T follicular helper cell (primary cell): ENCODE measurements around the gene NCBP1.
"Not testable (repeated sequence)": the region's sequence is repeated elsewhere in the genome, so short reads cannot be mapped to it uniquely, and the experiment has no call there.

ENCODE experiments used
- DNase-seq: peaks from one replicate; pipeline ENCODE4 v3.0.0-alpha.2; 2020; ENCODE audit warnings: low read depth

Gene NCBP1

GRCh38 chr9:97673922-97674321 lies 40.3 kb downstream of the NCBP1 start:
- DNase-seq = no peak

- DNase-seq = no peak
These were observed 42.0 kb downstream of the NCBP1 start for GRCh38 chr9:97675655-97676054.

- DNase-seq = no peak
These were observed 48.6 kb downstream of the NCBP1 start for GRCh38 chr9:97682242-97682641.

GRCh38 chr9:97688654-97689053 lies 55.0 kb downstream of the NCBP1 start:
- DNase-seq = no peak

DNA sequence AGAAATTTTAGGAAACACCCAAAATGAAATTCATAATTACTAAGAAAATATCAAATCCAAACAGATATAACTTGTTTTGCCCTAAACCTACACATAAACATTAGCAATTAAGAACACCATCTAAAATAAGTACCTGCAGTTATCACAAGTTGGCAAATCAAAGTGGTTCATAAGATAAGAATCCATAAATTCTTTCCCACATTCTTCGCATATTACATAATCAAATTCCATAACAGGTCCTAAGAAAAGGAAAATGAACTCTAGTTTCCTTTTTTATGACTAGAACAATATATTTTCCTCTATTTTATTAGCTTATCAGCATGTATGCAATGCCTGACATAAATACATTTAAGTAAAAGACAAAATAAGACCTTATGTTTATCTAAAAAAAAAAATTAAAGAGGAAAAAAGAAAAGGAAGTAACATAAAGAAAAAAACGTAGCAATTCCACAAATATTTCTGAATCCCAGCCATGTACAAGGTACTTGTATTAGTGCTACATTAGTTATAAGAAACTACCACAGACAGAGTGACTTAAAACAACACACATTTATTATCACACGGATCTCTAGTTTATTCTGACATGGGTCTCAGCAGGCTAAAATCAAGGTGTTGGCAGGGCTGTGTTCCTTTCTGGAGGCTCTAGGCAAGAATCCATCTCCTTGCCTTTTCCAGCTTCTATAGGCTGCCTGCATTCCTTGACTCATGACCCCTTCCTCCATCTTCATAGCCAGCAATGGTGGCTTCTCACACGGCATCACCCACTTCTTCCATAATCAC lies 56.0 kb downstream of the NCBP1 start:
- no peak for DNase-seq

- DNase-seq = no peak
These were observed 61.1 kb downstream of the NCBP1 start for GRCh38 chr9:97694769-97695168.

- no peak for DNase-seq
These were observed 61.8 kb downstream of the NCBP1 start for GRCh38 chr9:97695390-97695789.

- no peak for DNase-seq
These were observed 62.6 kb downstream of the NCBP1 start for GRCh38 chr9:97695995-97696802.

GRCh38 chr9:97696803-97697601 lies 63.4 kb downstream of the NCBP1 start, which contains the start of gene XPA:
TSS of gene XPA (minus strand) at chr9:97697340. CDS start at chr9:97697292, 48 bp downstream.
- peak; percentile 94 for DNase-seq

GRCh38 chr9:97697837-97698236 lies 64.2 kb downstream of the NCBP1 start:
- DNase-seq = no peak

DNA sequence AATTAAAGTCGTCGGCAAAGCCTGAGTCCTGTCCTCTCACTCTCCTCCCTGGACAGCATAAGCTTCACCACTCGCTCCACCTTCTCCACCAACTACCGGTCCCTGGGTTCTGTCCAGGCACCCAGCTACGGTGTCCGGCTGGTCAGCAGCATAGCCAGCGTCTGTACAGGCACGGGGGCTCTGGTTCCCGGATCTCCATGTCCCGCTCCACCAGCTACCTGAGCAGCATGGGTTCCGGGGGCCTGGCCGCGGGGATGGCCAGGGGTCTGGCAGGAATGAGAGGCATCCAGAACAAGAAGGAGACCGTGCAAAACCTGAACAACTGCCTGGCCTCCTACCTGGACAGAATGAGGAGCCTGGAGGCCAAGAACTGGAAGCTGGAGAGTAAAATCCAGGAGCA lies 65.2 kb downstream of the NCBP1 start:
- no peak for DNase-seq

GRCh38 chr9:97699281-97699680 lies 65.7 kb downstream of the NCBP1 start:
- DNase-seq = not testable (repeated sequence)

DNA sequence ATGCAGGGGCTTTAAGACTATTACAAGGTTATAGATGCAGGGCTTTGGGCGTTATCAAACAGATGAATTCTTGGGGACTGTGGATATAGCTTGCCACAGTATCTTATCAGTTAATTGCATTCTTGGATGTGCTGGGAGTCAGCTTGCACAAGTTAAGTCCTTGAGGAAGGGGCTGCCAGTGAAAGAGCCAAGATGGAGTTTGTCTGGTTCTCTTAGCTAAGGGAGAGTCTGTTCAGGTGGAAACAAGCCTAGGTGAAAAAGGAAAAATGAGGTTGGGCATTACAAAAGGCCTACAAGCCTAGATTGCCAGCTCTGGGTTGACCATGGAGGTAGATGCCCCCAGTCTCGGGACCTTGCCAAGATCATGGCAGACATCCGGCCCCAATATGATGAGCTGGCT lies 66.2 kb downstream of the NCBP1 start:
- DNase-seq = not testable (repeated sequence)

GRCh38 chr9:97703437-97704344 lies 70.1 kb downstream of the NCBP1 start:
- no peak for DNase-seq

- no peak for DNase-seq
These were observed 70.7 kb downstream of the NCBP1 start for GRCh38 chr9:97704345-97704677.

GRCh38 chr9:97704851-97705250 lies 71.2 kb downstream of the NCBP1 start:
- no peak for DNase-seq

GRCh38 chr9:97705354-97705950 lies 71.8 kb downstream of the NCBP1 start:
- DNase-seq = no peak

DNA sequence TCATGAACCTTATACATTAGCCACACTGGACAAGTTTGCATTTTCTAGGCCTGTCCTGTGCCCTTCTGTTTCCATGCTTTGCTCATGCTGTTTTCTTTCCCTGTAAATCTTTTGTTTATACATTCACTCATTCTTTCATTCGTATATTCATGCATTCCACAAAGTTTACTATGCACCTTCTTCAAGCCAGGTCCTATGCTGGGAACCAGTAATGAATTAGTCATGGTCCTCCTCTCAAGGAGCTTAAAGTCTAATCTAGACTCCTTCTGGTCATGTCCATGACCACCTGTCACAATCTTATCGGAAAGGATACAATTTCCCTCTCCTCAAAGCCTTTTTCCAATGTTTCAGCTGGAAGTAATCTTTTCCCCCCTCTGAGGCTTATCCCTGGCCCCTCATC lies 72.6 kb downstream of the NCBP1 start:
- no peak for DNase-seq

GRCh38 chr9:97710356-97711222 lies 77.0 kb downstream of the NCBP1 start:
- DNase-seq = peak; percentile 10

DNA sequence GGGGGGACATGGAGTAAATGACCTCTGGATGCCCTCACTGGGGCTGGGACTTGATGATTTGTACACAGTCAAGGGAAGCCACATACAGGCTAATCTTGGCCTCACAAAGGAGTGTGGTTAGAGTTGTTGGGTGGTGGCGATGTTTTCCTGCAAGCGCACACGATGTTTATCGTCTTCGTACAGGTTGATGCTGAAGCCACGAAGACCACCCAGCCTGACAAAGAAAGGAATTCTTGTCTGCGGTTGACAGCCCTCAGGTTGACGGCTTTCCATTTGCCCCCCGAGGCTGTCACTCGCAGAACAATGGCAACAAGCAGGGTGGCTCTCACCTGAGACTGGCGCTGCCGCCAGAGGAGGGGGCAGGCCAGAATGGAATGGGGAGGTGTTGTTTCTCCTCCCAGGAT lies 77.6 kb downstream of the NCBP1 start:
- DNase-seq = no peak
